ENCODE measurements around the gene RPL18A.

DNA sequence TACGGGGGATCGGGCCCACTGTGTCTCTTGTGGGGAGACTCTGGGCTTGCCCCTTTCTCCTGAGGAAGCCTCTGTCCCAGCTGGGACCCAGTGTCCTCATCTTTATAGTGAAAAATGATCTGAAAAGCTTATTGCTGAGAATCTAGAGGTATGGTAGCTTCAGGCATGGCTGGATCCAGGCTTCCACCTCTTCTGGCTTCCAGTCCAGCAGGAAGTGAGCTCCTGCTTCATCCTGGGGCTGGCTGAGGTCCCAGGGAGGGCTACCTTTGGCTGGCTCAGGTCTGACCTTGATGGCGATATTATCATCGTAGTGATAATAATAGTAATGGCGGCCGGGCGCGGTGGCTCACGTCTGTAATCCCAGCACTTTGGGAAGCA is 15.0 kb downstream of the RPL18A start:
- TF ChIP-seq, protein P1, sequence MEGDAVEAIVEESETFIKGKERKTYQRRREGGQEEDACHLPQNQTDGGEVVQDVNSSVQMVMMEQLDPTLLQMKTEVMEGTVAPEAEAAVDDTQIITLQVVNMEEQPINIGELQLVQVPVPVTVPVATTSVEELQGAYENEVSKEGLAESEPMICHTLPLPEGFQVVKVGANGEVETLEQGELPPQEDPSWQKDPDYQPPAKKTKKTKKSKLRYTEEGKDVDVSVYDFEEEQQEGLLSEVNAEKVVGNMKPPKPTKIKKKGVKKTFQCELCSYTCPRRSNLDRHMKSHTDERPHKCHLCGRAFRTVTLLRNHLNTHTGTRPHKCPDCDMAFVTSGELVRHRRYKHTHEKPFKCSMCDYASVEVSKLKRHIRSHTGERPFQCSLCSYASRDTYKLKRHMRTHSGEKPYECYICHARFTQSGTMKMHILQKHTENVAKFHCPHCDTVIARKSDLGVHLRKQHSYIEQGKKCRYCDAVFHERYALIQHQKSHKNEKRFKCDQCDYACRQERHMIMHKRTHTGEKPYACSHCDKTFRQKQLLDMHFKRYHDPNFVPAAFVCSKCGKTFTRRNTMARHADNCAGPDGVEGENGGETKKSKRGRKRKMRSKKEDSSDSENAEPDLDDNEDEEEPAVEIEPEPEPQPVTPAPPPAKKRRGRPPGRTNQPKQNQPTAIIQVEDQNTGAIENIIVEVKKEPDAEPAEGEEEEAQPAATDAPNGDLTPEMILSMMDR (IDR thresholded peaks at IDR 0.05; ENCODE audit: insufficient read depth, low read depth, low read length), result no peak
- TF ChIP-seq EZH2 (IDR thresholded peaks at IDR 0.05; ENCODE audit: insufficient read depth, low read length), result no peak

All from astrocyte (in vitro differentiated cells and primary cell).